T47D (cell line): ENCODE results near the gene ZSCAN32.

Experiments used
- DNase-seq, 2 experiments: peaks; one replicate each; pipeline versions ENCODE4 v3.0.0 to v3.0.0-alpha.2; 2011 to 2012; ENCODE audit warnings: low read depth in 1 of 2, low spot score in 1 of 2
- JUND ChIP-seq: IDR thresholded peaks from 2 replicates; pipeline ENCODE4 v1.6.1; 2012; ENCODE audit warnings: low read depth
- in situ Hi-C: cut with HindIII; loops from 2 replicates; pipeline ENCODE4 v1.10.0; 2016; ENCODE audit warnings: low sequenced_read_pairs, low pct_unique_long_range_greater_than_20kb

Gene ZSCAN32

DNA sequence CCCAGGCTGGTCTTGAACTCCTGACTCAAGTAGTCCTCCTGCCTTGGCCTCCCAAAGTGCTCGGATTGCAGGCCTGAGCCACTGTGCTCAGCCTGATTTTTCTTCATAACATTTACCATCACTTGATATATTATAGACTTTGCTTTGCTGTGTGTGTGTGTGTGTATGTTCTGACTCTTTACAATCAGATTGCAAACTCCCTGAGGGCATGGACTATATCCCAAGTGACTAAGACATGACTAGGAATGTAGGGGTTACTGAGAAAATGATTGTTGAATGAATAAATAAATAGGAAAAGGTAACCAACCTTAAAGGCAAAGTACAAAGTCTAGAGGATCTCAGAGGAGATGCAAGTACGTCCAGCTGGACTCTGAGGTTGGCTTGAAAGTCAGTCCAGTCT, 54.8 kb downstream of the ZSCAN32 start:
- in situ Hi-C loops = no loop called here
- DNase-seq = peak in 1 of 2 experiments; percentile 62

More for the DNA sequence above, 54.8 kb downstream of the ZSCAN32 start:
- no peak for TF ChIP-seq JUND
